Left lobe of liver (tissue), 2 donors: ENCODE data around the gene POLRMT. TPM values are rescaled to one million over a fixed set of nuclear protein-coding genes. Genes with fewer than 3 reads are reported as not detected.

Experiments used
- ATAC-seq: fragments of 200-7000 bp; cut with Tn5 transposase; one replicate; pipeline ENCODE4 v1.9.1; 2020; ENCODE audit warnings: mild to moderate bottlenecking, moderate library complexity
- DNase-seq: peaks from one replicate; pipeline ENCODE4 v3.0.0-alpha.2; 2020; ENCODE audit warnings: low spot score
- total RNA-seq: library from RNA; stranded (reverse); gene quantifications from one replicate; pipeline ENCODE4 v1.2.1, GENCODE V29; 2021
- donor health status: DM: no; HTN: no; CAD: no; lungs with moderate emphysema.
- donor health status: DM: no; HTN: yes; CAD: no.

Gene POLRMT
- total RNA-seq, 1 donor from 2014 or later = 51.8 TPM

DNA sequence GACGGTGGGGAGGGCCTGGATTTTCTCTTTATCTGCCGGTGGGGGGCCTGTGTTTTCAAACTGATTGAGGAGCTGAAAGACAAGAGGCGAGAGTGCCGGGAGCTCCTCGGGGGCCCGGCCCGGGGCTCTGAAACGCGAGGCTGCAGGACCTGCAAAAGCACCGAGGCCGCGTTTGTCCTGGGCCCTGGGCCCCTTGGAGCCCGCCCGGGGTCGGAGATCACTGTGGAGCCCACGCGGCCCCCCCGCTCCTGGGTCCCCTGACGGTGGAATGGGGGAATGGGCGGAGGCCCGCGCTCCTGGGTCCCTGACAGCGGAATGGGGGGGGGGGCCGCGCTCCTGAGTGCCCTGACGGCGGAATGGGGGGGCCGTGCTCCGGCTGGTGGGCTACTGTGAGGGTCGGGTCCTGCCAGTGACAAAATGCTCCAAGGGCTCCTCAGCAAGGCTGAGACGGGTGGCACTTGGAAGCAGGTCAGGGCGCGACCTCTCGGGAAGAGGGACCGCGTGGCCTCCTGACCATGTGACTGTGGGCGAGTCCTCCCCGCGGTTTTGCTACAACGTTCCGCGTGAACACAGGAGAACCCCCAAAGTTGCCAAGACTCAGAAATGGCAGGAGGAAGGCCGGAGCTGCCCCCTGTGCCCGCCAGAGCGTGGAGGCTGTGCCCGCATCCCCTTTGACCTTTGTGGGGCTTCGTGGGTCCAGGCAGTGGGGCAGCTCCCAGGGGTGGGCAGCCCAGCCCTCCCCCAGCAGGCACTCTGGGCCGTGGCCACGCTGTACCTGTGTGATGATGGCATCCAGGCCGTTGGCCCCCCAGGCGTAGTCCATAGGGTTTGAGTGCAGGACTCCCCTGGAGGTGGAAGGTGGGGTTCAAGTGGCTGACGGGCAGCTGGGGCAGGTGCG is 15.8 kb upstream of the POLRMT start:
- DNase-seq = no peak
- no peak for ATAC-seq

DNA sequence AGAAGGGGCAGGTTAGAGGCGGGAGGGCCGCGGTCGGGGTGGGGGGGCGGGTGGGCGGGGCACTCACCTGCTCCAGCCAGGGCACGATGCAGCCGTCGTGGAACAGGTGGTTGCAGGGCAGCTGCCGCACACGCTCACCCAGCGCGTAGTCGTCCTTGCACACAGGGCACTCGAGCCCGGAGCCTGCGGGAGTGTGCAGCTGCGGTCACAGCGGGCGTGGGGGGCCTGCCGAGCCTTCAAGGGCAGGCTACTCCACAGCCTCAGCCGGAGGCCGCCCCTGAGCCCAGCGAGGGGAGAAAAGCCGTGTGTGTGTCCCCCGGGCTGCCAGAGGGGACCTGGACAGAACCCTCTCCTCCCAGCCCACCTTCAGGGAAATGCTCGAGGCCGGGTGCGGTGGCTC is 15.0 kb upstream of the POLRMT start:
- DNase-seq = no peak
- no peak for ATAC-seq

DNA sequence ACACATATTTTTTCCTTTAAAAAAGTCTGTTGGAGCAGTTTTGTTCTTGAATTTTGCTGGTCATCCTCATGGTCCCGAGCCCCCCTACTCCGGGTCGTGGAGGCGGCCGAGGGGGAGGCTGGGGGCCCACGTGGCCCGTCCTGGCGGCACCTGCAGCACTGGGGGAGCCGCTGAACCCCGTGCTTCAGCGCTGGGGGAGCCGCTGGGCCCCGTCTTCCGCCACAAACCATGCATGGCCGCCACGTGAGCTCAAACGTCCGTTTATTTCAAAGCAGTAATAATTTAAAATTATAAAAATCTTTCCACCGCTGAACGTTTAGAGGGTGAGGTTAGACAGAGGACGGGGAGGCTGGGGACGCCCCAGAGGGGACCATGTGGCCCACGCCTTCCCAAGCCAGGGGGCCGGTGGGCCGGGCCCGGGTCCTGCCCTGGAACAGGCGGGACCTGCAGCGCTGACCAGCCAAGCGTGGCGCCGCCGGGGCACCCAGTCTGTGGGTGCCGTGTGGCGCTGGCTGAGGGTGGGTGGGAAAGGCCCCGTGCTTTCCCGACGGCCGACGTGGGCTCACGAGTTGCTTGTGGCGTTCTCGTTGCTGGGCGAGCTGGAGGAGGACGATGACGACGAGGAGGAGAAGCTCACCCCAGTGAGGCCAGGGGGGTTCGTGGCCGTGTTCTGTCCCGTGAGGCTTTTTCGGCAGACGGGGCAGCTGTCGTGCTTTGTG is 14.4 kb upstream of the POLRMT start:
- no peak for DNase-seq
- no peak for ATAC-seq

DNA sequence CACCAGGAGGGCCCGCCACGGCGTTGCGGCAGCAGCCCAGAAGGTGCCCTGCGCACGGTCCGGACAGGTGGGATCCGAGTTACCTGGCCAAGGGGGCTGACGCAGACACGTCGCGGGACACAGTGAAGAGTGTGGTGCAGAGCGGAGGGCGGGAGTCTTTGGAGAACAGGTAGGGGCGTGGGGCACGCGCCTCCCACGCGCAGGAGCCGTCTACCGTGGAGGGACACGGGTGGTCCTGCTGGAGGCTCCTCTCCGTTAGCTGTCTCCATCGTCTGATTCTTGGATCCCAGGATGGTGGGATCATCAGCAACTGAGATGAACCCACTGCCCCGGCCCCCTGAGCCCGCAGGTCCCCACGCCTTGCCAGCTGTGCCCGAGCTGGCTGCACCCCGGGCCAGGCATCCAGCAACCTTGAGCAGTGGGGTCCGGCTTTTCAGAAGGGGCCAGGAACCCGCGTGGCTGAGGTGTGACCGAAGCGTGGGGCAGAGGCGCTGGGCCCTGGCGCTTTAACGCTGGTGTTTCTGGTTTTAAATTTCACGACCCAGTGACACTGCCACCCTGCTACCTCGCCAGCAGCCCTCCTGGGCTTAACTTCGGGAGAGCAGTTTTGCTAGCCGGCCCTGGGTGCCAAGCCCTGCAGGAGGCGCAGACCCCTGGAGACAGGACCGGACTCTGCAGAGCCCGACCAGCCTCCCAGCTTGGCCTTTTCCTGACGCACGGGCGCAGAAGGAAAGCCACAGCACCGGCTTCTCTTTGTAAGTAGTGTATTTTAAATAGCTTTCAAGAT is 13.6 kb upstream of the POLRMT start:
- no peak for DNase-seq
- ATAC-seq = no peak

DNA sequence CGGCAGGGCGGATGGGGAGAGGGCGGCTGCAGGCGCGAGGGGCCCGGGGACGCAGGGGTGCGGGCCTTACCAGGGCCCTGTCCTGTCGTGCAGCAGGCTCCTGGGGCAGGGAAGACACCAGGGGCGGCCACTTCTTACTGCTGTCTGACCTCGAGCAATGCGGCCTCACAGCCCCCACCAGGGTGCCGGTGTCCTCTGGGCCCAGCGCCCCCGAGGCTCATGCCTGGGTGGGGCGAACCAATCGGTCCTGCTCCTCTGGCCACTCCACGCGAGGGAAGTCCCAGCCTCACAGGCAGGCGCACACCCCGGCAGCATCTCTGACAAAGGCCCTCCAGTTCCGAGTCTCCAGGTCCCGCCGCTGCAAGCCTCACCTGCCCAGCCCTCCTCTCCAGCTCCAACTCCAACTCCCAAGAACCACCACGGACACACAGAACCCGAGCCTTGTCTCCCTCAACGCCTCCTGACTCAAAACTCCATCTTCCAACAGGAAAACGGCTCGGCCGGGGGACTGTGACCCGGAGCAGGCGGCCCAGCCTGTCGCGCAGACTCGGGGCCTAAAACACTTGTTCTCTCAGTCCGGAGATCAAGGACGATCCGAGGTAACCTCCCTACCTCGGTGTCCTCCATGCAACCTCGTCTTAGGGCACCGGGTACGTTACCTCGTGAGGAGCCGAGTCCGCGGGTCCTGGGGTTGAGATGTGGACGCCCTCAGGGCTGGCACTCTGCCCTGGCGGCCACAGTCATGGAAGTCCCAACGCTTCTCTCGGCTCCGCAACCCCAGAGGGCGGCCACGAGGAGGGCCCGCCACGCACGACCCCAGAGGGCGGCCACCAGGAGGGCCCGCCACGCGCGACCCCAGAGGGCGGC is 12.8 kb upstream of the POLRMT start:
- DNase-seq (no peak), ATAC-seq (no peak)

DNA sequence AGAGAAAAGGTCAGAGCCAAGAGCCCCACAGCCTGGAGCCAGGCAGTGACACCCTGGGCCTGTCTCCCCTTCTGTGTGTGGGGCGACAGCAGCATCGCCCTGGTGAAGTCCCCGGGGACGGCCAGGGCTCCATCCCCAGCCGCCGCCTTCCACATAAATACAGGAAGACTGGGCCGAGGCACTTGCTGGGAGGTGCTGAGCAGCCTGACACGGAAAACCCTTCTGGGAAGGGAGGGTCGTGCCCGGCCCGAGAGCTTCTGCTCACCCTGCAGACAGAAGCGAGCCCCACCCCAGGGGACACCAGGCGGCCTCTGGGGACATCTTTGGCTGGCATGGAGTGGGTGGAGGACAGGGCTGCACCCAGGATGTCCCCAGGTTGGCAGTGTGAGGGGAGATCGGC is 11.5 kb upstream of the POLRMT start:
- DNase-seq = no peak
- ATAC-seq = no peak

DNA sequence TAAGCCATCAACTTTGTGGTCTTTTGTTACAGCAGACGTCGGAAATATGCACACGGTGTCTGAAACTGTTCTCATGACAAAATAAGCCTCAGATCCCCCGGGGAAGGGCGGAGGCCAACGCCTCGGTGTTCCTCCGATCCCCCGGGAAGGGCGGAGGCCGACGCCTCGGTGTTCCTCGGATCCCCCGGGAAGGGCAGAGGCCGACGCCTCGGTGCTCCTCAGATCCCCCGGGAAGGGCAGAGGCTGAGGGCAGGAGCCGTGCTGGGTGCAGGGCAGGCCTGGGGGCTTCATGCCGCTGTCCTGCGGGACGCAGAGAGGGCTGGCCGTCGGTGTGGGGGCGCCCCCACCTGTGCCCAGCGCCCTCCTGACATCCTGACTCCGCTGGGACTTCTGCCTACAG is 11.0 kb upstream of the POLRMT start:
- ATAC-seq (no peak), DNase-seq (no peak)

DNA sequence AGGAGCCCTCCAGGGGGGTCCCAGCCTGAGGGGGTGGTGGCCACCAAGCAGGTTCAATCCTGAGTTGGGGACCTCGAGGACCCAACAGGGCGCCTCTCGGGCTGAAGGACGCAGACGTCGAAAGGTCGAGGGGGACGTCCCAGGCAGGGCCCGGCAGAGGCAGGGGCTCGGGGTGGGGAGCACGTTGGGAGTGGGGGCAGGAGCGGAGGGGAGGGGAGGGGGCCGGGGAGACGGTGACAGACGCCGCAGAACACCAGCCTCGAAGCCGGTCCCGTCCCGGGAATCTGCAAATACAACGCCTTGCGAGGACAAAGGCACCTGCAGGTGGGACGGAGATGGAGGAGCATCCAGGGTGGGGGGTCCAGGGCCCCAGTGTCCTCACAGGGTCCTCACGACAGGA is 10.4 kb upstream of the POLRMT start:
- DNase-seq (no peak), ATAC-seq (no peak)

DNA sequence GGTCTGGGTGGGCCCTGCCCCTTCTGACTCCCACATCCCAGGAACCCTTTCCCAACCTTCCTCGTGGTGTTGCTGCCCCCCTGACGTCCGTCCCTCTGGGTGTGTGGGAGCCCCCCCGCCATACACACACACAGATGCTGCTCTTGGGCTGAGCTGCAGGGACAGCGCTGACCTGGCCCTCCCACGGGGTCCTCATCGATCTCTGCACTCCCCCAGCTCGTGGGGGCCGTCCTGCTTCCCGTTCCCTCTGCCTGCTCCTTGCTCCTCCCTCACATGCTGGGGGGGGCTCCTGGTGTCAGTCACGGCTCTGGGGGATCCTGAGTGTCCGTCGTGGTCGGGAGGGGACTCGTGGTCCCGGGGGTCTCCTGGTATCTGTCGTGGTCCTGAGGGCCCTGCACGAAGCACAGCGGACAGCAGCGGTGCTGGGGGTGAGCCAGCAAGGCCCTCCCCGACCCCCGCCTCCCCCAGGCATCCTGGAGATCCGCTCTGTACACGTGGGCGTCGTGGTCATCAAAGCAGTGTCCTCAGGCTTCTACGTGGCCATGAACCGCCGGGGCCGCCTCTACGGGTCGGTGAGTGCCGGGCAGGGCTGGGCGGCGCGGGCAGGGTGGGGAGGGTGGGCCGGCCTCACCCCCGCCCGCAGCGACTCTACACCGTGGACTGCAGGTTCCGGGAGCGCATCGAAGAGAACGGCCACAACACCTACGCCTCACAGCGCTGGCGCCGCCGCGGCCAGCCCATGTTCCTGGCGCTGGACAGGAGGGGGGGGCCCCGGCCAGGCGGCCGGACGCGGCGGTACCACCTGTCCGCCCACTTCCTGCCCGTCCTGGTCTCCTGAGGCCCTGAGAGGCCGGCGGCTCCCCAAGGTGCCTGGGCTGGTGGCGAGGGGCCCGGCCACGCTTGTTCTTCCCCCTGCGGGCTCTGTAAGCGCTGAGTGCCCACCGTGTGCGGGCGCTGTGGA is 9.7 kb upstream of the POLRMT start:
- DNase-seq = no peak

DNA sequence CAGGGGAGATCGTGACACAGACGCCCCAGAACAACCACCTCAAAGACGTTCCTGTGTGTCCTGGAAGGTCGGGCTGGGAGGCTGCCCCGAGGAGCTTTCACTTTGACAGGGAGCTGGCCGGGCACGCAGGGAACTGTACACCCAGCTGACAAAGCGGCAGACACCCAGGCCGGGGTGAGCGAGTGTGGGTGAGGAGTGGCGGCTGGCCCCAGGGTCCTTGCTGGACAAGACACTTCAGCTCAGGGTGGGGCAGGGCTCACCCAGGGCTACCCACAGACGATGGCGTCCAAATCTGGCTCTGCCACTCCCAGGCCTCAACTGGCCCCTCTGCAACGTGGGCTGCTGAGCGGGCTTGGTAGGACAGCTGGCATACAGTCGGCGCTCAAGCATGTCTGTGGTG is 8.4 kb upstream of the POLRMT start:
- no peak for DNase-seq
- peak; percentile 17 for ATAC-seq

More for the DNA sequence above, 9.7 kb upstream of the POLRMT start:
- ATAC-seq = no peak

DNA sequence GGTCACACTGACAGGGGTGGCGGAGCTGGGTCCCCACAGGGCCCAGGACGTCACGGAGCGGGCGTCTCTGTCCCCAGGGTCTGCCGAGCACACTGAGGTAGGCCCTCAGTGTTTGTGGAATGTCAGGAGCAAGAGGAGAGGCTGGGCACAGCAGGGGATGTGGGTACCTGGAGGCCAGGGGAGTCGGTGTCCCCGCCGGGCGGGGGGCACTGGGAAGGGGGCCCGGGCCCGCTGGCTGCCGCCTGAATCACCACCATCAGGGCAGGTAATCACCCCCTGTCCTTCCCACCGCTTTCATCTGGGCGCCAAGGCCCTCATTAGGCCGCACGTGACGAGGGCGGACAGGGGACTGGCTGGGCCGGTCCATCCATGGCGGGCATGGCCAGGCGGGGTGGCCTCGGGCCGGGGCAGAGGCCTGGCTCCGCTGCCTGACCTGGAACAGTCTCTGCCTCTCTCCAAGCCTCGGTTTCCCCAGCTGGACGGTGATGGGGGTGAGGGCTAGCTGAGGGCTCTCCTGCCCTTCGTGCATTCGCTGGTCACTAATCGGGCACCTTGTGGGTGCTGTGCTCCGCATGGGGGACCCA is 7.4 kb upstream of the POLRMT start:
- DNase-seq (no peak), ATAC-seq (no peak)

DNA sequence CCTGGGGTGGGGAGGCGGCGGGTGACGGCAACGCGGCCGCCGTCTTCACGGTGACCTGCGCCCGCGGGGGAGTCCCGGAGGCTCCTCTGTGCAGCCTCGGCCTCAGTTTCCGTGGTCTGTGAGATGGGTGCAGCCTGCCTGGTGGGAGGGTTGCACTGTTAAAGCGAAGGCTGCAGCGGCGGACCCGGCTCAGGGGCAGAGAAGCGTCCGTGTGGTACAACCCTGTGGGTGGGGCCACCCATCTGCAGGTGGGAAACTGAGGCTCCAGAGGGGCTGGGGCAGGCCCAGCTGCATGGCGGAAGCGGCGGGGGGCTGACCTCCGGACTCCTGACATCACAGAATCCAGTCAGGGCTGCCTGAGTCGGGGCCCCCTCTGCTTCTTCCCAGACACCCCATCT is 6.8 kb upstream of the POLRMT start:
- DNase-seq (no peak), ATAC-seq (no peak)

DNA sequence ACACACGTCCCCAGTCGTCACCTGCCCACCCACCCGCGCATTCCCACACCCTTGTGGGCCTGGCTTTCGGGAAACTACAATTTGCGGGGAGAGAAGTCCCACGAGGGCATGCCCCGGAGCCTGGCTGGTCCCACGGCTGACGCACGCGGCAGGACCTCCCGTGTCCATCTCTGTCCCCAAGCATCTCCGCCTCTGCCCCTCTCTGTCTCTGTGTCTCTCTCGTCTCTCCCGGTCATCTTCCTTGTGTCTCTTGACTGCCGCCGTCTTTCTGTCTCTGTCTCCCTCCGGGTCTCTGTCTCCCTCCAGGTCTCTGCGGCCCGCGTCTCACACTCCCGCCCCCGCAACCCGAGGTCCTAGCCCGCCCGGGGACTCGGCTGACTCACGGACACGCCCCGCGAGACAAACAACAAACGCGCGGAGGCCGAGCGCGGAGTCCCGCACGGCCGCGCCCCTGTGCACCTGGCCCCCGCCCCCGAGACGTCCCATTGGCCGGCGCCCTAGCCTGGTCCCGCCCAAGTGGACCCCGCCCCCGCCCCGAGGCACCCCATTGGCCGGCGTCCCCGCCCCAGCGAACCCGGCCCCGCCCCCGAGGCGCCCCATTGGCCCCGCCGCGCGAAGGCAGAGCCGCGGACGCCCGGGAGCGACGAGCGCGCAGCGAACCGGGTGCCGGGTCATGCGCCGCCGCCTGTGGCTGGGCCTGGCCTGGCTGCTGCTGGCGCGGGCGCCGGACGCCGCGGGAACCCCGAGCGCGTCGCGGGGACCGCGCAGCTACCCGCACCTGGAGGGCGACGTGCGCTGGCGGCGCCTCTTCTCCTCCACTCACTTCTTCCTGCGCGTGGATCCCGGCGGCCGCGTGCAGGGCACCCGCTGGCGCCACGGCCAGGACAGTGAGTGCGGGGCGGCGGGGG is 6.2 kb upstream of the POLRMT start, which contains the start of gene FGF22:
TSS of gene FGF22 (plus strand) at position 627 of the 908 bp plus-strand sequence. CDS start at position 674, 47 bp downstream.
- DNase-seq = peak; percentile 89
- peak; percentile 89 for ATAC-seq

DNA sequence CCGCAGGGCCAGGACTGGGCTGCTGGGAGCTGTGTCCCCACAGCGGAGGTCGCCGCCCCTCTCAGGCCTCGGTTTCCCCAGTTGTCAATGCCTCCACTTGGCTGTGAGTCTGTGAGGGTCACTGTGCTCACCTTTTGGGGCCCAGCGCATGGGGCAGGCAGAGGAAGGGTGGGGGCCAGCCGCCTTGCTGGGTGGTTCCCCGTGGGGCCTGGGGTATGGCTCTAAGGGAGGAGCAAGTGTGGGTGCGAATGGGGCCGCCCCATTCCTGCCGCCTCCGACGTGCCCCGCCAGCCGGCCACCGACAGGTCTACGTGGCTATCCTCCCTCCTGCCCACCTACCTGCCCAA is 5.5 kb upstream of the POLRMT start:
- DNase-seq (no peak), ATAC-seq (no peak)

DNA sequence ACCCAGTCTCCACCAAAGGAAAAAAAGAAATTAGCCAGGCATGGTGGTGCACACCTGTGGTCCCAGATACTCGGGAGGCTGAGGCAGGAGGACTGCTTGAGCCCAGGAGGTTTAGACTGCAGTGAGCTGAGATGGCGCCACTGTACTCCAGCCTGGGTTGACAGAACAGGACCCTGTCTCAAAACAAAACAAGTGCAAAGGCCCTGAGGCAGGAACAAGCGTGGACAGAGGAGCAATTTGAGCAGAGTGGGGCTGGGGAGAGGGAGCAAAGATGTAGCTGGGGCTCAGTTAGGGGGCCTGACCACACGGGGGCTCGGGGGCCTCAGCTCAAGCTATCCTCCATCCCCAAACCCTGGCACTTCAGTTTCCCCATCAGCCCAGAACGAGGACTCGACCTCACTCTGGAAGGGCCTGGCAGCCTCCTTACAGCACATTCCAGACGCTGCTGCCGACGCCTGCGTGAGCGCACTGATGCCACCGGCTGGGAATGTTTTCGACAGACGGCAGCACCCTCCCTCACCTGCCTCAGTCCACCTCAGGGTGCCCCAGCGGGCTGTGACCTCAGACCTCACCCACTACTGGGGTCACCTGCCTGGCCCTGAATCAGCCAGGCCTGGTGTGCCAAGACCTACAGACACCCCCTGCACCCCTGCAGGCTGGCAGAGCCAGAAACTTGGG is 1.8 kb upstream of the POLRMT start:
- no peak for DNase-seq

DNA sequence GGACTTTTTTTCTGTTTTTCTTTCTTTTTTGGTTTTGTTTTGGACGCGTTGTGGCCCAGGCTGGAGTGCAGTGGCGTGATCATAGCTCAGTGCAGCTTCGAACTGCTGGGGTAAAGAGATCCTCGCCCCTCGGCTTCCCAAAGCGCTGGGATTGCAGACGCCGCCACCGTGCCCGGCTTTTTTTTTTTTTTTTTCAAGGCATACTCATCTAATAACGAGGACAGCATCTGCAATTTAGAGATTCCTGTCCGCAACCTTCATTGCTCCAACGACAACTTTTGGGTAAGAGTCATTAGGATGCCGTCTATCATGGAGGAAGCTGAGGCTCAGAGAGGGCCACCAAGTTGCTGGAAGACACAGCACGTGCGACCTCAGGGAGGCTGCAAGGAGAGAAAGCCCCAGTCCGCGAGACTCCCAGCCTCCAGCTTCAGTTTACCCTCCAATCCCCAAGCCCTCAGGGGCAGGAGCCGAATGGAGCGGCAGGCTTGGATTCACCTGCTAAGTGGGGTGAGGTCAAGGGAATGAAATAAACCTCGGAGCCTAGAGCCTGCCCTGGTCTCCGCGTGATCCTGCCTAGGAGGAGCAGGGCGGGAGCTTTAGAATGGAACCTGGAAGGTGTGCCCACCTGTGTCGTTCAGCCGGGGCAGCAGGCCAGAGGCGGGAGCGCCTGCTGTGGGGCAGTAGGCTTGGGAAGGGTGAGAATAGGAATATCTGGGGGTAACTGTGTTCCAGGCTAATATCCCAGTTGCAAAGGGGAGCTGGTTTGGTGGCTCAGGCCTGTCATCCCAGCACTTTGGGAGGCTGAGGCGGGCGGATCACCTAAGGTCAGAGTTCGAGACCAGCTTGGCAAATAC is 676 bp upstream of the POLRMT start:
- no peak for ATAC-seq

More for the DNA sequence above, 1.8 kb upstream of the POLRMT start:
- ATAC-seq = no peak

More for the DNA sequence above, 676 bp upstream of the POLRMT start:
- DNase-seq = no peak
